GM18499 (cell line): ENCODE results near the gene SRMS.

Source experiments
- ATAC-seq: cut with Tn5 transposase; IDR thresholded peaks from one replicate; pipeline ENCODE4 v1.9.1; 2021; ENCODE audit warnings: moderate number of reproducible peaks; ENCODE audit not compliant: insufficient read depth, unreplicated experiment

The SRMS gene, protein sequence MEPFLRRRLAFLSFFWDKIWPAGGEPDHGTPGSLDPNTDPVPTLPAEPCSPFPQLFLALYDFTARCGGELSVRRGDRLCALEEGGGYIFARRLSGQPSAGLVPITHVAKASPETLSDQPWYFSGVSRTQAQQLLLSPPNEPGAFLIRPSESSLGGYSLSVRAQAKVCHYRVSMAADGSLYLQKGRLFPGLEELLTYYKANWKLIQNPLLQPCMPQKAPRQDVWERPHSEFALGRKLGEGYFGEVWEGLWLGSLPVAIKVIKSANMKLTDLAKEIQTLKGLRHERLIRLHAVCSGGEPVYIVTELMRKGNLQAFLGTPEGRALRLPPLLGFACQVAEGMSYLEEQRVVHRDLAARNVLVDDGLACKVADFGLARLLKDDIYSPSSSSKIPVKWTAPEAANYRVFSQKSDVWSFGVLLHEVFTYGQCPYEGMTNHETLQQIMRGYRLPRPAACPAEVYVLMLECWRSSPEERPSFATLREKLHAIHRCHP

DNA sequence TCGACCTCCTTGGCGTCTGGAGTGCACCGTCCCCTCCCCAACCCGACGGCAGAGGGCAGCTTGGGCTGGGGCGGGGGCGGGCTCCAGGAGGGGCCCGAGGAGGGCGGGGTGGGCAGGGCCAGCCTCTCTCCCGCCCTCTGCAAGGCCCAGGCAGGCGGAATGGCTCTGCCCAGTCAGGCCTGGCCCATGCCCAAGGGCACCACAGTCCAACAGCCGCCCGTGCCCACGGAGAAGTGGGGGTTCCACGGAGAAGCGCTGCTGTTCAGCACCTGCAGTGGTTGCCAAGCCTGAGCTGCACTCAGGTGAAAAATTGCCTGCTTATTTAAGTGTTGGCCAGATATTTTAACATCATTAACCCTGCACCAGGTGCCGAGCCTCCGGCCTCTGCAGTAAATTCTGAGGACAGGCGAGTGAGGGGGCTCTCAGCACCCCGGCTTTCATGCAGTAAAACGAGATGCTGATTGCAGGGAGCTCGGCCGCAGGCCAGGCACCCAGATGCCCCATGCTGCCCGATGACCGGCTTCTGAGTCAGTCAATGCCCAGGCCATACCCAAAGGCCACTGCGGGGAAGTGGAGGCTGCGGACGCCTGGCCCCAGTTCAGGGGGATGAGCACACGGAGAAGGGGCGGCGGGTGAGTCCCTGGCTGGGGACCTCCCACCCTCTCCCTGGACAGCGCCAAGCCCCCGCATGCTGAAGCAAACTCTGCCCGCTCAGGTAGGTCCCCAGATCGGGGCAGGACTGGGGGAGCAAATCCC lies at the start of gene SRMS:
Gene SRMS (minus strand): TSS at position 25 of the 756 bp plus-strand sequence. CDS start 286 bp downstream, outside the sequence.
- no peak for ATAC-seq

DNA sequence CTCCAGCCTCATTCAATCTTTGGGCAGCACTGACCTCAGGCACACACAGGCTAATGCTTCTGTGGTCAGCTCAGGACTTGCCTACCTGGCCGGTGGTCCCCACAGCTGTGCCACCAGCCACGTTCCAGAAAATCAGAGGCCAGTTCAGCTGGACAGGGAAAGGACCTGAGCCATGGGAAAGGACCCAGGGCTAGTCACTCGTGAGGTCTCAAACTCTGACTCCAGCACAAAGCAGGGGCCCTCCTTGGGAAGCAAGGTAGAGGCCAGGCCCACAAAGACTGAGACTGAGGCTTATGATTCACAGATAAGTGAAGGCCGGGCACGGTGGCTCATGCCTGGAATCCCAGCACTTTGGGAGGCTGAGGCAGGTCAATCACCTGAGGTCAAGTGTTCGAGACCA lies 48.9 kb upstream of the SRMS start:
- no peak for ATAC-seq

DNA sequence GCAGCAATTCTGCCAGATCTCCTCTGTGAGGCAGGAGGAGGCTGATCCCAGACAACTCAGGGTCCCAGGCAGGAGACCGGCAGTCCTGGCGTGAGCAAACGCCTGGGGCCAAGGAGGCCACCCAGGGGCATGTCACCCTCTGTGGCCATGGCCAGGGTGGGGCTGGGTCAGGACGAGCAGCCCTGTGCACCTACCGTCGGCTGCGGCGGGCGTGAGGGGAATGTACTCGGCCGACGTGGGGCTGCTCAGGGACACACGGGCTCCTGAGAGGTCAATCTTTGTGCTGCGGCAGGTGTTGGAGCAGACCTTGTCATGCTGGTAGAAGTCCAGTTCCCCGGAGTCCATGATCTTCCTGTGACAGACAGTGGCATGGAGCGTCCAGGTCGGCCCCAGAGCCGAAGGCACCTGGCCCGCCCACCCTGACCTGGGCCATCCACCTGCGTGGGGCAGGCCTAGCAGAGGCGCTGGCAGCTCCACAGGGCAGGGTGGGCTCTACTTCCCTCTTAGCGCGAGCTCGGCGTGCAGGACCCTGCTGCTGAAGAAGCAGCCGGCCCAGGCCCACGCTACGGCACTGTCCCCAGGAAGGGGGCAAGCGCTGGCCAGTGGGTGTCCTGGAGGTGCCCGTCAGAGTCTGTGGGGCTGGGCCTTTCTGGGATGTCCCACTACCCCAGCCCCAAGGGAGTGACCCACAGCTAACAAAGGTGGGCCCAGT lies 48.0 kb upstream of the SRMS start:
- ATAC-seq = no peak

DNA sequence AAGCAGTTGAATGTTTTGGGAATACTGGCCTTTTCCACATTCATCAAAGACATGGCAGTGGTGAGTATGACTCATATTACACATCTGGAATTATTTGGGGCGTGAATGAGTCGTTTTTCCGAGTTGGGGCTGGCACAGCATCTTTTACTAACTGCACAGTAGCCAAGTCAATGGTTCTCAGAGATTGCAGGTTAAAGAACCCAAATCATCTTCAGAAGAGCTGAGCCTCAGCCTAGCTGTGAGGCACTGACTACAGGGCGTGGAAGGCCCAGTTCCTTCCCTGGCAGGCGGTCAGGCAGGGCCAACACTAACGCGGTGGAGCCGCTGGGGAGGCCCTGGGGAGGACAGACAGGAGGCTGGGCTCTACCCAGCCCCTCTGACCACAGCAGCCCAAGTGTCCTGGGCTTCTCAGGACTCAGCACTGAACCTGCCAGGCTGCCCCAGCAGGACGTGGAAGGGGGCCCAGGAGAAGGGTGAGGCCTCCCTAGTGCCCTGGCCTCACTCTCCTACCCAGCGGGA lies 46.6 kb upstream of the SRMS start:
- ATAC-seq = no peak

DNA sequence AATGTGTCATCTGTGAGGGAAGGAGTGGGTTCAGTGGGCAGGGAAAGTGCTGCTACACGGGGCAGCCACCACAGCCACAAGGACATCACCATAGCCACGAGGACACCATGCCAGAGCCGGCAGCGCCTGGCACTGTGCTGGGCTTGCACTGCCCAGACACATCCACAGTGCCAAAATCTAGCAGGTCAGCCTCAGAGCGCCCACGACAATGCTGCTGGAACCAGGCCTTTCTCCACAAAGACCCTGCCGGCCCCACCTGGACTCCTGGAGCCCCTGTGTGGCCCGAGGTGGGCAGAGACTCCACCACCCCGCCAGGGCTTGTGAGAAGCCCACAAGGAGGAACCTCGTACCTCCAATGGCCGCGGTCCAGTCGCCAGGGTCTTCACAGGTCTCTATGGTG lies 45.1 kb upstream of the SRMS start:
- no peak for ATAC-seq

DNA sequence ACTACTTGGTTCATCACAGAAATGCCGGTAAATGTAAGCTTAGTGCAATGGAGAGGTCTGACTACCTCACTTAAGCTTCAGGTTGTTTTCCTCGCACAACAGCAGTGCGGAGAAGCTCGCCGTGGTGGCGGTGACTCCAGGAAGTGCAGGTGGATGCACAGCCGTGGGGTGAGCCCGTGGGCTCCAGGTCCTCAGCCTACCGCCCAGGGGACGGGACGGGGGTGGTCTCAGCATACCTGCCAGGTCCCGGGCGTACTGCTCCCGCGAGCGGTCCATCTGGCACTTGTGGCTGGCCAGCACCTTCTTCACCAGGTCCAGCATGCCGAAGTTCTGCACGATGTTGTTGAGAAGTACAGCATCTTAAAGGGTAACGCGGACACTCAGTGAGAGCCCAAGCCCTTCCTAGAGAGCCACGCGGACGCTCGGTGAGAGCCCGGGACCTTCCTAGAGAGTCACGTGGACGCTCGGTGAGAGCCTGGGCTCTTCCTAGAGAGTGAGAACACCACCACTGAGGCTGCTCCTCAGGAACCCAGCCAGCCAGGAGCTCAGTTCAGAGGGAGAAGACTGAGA lies 44.3 kb upstream of the SRMS start:
- ATAC-seq = no peak

DNA sequence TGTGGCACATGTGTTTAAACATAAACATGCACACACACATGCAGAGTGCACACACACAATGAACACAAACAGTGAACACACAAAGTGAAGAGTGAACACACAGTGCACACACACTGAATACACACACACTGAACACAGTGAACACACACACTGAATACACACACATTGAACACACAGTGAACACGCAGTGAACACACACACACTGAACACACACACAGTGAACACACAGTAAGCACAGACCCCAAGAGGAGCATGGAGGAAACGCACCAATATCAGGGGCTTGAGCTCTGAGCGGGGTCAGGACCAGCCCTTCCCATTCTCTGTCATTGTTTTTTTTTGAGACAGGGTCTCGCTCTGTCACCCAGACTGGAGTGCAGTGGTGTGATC lies 43.6 kb upstream of the SRMS start:
- no peak for ATAC-seq

DNA sequence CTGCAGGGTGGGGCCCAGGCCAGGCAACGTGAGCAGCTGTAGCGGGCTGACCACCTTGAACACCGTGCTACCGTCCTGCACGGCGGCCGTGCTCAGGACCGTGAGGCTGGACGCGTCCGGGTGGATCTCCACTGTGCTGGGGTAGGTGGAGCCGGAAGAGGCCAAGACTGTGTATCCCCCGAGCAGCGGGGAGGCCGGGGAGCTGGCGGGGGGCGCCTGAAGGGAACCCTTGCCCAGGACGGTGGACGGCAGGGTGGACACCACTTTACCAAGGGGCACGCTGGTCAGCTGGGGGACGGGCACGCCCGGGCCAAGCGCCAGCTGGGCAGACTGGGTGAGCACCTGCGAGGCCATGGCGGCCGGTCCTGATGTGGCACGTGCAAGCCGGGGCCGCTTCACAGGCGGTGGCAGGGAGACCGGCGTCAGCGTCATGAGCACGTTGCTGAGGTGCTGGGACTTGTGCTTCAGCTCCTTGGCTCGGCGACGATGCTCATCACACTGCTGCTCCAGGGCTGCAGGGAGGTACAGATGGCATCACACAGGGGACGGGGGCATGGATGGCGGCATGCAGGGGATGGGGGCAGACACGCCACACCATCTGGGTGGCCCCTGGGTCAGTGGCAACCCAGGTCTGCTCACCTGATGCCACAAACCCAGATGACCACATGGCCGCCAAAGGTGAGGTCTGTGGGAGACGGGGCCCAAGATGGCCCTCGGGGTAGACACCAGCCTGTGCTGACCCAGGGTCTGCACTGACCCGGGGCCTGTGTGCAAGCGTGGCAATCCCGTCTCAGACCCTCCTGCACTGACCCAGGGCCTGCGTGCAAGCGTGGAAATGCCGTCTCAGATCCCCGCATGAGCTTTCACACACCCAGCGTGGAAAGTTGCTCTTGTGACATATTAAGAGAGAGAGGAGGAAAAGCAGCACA lies 42.9 kb upstream of the SRMS start:
- no peak for ATAC-seq

DNA sequence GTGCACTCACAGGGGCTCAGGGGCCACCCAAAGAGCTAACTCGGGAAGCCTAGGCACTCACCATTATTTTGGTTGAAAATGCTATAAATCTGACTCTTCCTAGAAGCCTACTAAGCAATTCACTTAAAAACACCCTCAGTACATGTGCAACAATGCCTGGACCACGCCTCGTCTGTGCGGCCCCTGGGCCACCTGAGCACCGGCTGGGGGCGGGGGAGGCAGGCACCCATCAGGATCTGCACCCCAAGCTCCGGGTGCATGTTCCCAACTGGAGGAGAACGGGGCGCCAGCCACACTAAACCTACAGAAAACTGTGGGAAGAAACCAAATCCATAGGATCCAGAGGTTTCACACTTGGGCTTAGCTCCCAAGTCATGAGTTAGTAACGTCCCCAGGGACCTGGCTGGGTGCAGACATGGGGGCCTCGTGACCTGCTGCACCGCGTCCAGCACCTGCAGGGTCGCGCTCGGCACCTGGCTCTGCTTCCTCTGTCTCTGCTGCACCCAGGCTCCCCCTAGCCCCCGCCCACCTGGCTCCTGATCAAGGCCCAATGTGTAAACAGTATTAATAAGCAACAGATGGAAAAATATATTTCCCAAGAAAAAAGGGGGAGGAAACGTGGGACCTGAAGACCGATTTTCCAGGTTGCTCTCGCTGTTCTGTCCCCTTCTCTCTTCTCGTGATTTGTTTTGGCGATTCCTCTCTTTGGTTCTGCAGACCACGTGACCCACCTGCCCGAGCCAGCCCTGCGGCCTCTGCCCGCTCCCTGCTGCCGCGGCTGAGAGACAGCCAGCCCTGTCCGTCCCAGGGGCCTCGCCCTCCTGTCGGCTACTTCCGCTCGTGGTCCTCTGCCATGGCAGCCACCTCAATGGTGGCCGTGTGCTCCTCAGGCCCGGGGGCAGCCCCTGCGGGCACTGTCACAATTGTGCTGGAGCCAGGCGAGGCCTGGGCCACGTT lies 42.0 kb upstream of the SRMS start:
- no peak for ATAC-seq

DNA sequence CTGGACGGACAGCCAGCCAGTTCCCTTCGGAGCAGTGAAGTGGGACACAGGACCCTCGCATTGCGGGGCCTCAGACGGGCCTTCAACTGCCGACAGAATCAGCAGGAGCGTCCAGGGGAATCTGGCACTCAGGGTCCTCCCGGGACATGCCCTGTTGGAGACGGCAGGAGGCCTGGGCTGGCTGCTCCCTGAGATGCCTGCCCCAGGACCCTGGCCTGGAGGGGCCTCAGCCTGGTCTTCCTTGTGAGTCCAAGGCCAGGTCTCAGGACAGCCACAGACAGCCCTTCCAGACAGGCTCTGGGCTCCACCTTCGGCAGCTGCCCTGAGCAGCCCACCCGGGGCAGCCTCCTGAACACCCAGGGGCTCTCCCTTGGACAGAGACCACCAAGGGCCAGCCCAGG lies 41.1 kb upstream of the SRMS start:
- no peak for ATAC-seq

DNA sequence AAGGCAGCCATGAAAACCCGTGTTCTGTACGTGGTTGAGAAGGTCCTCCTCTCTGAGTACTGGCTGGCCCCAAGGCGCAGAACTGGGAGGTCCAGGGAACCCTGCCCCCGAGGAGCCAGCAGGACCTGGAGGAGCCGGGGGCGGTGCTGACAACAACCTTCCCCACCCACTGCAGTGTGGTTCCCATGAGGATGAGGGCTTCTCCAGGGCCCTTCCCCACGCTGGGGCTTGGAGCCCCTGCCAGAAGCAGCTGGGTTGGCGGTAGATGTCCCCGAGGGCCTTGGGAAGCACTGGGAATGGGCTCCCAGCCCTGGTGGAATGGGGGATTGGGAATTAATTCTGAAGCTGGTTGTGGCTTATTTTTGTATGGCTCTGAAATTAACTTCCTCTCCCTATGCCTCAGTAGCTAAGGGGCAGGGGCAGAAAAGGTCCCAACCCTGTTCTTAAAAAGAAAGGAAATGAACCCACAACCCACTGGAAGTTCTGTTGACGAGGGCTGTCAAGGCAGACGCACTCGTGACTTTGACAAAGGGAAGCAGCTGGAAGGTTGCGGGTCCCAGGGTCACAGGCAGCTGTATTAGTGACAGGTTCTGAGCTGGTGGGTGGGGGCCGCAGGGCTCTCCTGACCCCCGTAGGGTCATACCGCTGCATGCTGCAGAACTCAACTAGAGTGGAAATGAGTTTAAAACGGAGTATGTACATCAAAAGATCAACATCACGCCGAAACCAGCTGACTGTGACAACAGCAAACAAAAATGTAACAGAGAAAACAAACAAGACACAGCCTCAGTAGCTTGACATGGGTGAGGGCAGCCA lies 40.4 kb upstream of the SRMS start:
- no peak for ATAC-seq

DNA sequence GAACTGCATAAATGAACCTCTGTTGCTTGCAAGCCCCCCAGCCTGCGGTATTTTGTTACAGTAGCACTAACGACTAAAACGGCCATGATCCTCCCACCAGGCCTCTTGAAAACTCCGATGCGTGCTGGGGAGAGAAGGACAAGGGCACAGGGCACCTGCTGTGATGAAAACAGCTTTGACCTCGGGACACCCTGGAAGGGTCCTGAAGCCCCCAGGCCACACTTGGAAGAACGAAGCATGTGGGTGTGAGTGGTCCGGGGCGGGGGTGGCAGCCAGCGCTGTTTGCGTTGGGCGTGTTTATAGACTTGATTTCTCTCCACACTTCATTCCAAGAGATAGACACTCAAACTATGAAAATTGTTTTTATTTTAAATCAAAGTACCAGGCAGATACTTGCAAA lies 39.7 kb upstream of the SRMS start:
- ATAC-seq = no peak

DNA sequence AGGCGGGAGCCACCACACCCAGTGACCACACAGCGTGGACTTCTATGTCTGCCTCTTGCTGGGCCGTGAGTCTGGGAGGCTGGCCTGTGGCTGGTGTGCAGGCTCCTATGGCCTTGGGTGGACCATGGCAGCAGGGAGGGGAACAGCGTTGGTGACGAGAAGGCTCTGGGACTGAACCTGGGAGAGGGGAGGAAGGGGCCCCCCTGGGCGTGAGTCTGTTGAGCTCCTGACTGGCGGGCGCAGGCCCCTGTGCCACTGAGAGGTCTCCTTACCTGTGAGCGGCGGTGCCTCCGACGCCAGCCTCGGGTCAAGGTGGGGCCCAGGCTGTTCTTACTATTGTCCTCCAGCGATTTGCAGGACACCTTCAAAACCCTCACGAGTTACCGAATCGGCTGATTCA lies 39.2 kb upstream of the SRMS start:
- ATAC-seq = no peak

DNA sequence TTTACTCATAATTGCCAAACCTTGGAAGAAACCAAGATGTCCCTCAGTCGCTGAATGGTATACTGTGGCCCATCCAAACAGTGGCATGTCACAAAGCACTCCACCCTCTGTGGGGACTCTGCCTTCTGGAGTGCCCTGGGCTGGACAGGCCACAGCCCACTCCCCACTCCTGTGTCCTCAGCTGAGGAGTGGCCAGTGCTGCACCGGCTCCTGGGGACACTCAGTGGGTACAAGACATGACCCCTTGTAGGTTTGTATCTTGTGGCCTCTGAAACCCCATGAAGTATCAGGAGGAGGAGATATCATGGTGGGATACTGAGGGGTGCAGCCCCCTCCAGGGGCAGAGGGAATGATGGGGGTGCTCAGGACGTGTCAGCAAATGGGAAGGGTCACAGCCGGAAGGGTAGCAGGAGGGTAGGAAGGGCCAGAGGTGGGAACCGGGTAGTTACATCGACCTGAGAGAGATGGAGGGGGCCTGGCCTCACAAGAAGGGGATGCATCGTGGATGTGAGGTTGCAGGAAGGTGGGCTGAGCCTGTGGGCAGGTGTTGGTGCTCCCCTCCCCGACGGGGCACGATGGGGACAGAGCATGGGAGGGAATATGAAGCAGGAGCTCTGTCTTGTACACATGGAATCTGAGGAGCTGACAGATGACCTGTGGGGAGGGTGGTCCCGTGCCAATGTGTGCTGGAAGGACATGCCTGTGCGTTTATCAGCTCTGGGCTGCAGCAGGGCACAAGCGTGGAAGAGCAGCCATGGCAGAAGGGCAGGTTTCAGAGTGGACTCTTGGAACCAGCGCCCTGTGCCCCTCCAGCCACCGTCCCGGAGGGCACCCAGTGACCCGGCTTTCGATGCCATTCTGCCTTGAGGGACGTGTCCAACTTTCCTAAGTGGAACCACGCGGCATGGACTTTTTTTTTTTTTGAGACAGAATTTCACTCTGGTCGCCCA lies 38.3 kb upstream of the SRMS start:
- no peak for ATAC-seq

DNA sequence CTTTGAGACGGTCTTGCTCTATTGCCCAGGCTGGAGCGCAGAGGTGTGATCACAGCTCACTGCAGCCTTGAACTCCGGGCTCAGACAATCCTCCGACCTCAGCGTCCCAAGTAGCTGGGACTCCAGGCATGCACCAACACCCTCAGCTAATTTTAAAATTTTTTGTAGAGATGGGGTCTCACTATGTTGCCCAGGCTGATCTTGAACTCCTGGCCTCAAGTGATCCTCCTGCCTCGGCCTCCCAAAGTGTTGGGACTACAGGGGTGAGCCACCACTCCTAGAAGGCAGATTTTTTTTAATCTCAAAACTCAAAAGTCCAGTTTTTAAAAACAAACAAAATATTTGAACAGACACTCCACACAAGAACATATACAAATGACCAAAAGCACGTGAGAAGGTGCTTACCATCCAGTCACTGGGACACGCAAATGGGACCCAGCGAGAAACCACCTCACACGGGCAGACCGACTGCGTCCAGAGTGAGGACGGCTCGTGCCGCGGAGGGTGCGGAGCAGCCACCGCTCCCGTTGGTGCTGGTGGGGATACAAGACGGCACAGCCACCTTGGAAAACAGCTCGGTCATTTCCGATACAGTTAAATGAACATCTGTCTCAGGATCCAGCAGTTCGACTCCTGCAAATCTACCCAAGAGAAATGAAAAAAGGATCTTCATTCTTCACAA lies 35.0 kb upstream of the SRMS start:
- no peak for ATAC-seq
